ENCODE data around the gene BIRC5. TPM values are rescaled to one million over a fixed set of nuclear protein-coding genes. Genes with fewer than 3 reads are reported as not detected.

The BIRC5 gene
- total RNA-seq: 8.6 and 24.4 TPM in 2 replicates

GRCh38 chr17:78214016-78214705, at the start of gene BIRC5:
BIRC5 (plus strand) TSS chr17:78214253; CDS start chr17:78214317, 64 bp downstream.

DNA sequence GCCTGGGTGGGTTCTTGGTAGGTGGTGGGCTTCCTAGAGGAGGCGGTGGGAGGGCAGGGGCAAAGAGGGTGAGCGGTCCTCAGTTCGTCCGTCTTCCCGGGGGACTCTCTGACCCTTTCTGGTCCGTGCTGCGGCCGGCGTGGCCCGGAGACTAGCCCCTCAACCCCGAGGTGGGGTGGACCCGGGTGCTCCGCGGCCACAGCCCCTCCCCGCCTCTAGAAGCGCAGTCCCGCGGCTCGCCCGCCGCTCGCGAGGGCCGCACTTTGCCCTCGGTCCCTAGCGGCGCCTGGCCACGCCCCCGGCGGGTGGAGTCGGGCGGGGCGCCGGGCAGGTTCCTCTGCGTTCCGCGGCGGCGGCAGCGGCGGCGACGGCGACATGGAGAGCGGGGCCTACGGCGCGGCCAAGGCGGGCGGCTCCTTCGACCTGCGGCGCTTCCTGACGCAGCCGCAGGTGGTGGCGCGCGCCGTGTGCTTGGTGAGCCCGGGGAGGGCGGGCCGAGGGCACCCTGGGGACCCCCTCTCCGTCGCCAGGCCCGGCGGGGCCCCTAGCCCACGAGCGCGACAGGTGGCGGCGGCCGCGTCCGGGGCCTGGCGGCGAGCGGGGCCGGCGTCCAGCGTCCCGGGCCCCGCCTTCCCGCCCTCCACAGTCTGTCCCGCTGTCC, 45.7 kb upstream of the BIRC5 start, which contains the start of gene SYNGR2:
TSS of gene SYNGR2 (plus strand) at position 340 of the 661 bp plus-strand sequence. CDS start at position 376, 36 bp downstream.

DNA sequence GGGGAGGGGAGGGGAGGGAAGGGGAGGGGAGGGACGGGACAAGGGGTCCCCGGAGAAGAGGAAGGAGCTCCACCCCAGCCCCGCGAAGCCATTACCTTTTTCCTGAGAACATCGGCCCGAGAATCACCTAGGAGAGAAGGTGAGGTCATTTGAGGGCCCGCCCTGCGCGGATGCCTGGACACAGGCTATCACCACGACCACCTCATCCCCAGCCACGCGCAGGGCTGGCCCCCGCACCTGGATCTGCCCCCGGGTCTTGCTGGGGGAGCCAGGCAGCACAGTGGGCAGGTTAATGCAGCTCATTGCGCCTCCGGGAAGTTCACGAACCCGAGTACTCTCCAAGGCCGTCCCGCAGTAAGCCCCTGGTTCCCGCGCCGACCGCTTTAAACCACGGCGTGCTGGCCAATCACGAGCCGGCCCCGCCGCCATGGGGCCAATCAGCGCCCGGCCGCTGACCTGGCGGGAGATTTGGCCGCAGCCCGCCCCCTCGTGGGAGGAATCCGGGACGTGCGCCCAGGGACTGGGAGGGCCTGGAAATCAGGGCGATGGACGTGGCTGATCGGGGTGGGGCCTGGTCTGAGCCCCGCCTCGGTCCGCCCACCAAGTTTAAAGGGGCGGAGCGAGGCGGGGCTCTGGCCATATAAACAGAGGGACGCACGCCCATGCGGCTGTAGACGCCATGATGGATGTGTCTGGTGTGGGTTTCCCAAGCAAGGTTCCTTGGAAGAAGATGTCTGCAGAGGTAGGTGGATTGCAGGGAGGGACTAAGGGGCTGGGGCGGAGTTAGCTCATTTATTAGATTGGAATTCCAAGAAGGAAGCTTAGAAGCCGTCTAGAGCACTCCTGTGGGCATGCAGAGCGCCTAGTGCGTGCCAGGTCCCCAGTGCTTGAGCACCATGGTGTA, 27.1 kb upstream of the BIRC5 start, which contains the start of the genes AFMID and TK1:
TSS of gene AFMID (plus strand) at position 671 of the 904 bp plus-strand sequence. CDS start at position 680, 9 bp downstream.
TSS of gene TK1 (minus strand) at position 361 of the 904 bp plus-strand sequence. CDS start at position 303, 58 bp downstream.

DNA sequence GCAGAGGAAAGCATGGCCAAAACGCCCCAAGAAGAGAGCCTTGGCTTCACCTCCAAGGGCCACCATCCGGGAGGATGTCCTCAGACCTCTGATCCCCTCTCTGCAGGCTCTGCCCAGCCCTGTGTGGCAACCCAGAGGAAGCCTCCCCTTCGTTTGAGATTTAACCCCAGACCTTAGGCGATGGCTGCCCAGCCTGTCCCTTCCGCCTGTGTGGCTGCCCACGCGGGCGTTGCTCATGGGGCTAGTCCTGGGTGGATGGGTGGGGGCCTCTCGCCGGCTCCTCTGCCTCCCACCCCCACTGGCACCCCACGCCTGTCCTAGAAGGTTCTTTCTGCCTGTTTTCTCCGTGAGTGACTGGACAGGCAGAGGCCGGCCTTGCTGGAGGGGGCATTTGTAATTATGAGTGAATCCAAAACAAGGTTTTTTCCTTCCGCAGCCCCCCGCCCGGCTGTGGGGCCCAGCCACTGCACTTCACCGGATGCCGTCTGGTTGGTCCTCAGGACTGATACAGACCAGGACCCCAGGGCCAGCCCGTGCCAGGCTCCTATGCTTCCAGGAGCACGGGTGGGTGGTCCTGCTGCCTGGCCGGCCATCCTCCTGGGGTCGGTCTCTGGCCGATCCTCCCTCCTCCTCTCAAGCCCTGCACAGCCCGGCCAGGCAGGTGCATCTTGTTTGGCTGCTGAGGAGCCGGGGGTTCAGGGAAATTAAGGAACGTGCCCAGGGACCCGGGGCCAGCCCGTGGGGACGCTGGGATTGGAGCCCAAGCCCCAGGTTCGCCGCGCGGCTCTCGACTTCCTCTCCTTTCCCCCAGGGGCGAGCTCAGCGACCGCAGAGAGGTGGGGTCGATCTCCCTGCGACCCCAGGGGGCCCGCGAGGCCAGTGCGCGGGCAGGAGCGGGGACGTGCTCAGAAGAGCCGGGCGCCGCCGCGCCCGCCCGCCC, 17.2 kb downstream of the BIRC5 start, which contains the start of gene TMEM235:
TSS of gene TMEM235 (plus strand) at position 636 of the 940 bp plus-strand sequence. CDS start 393 bp downstream, outside the sequence.

Small RNAs within 50 kb of the gene (small RNA-seq; reads per million reads assigned to genes)
- gene AC087645.1: not detected

Other genes starting within 250 kb of the BIRC5 start
- 39.3 and 75.3 TPM in 2 replicates for gene TMC6, start 85.5 kb upstream of the BIRC5 start, total RNA-seq
- under 0.01 and 0.65 TPM in 2 replicates for gene TMC8, start 83.5 kb upstream of the BIRC5 start, total RNA-seq
- gene C17orf99, start 67.9 kb upstream of the BIRC5 start, total RNA-seq: not detected in 2 replicates
- 6.7 and 10.6 TPM in 2 replicates for gene SYNGR2, start 45.7 kb upstream of the BIRC5 start, total RNA-seq
- 30.6 and 169 TPM in 2 replicates for gene TK1, start 27.2 kb upstream of the BIRC5 start, total RNA-seq
- gene AFMID, start 26.9 kb upstream of the BIRC5 start, total RNA-seq: 21.0 and 31.4 TPM in 2 replicates
- not detected in 2 replicates for gene TMEM235, start 17.4 kb downstream of the BIRC5 start, total RNA-seq
- 4.3 and 5.3 TPM in 2 replicates for gene SOCS3, start 145.8 kb downstream of the BIRC5 start, total RNA-seq
- gene PGS1, start 164.4 kb downstream of the BIRC5 start, total RNA-seq: 26.7 and 32.1 TPM in 2 replicates